H1 (cell line): Measurements from ENCODE around the gene MKLN1. TPM values are rescaled to one million over a fixed set of nuclear protein-coding genes. Genes with fewer than 3 reads are reported as not detected.

Experiments used
- KDM1A ChIP-seq: fragments of 200-600, 300-600 bp; sonication (generic); IDR thresholded peaks from 2 replicates; pipeline ENCODE4 v1.7.1; 2016; ENCODE audit warnings: mild to moderate bottlenecking, low read length, borderline replicate concordance
- PHF8 ChIP-seq: fragments of 200-600 bp; sonication (generic); conservative IDR thresholded peaks from 2 replicates; pipeline ENCODE4 v1.7.1; 2012; ENCODE audit warnings: low read depth, mild to moderate bottlenecking, inconsistent platforms, low read length, moderate library complexity
- SIRT6 ChIP-seq: IDR thresholded peaks from one replicate; pipeline ENCODE4 v1.7.1; 2012; ENCODE audit warnings: low read length, inconsistent platforms
- polyA plus RNA-seq, 7 experiments: library from polyadenylated mRNA; depleted of rRNA in 3 of 7; stranded (reverse) in 5 of 7; unstranded in 2 of 7; fragments of >200 nt in 5 of 7; fragments of 200-250 nt in 2 of 7; gene quantifications; 1 replicate in 5 of 7; 2 replicates in 1 of 7; 4 replicates in 1 of 7; pipeline versions ENCODE4 v1.2.1 to v1.2.3, GENCODE V29; 2011 to 2013; ENCODE audit warnings: missing spikeins in 2 of 7, mixed read lengths in 2 of 7
- total RNA-seq: library from RNA; stranded (reverse); fragmentation: NEBNext Ultra II Directional; extraction: Animal tissue kit (Norgen Biotek cat#: 25700); gene quantifications from 2 replicates; pipeline ENCODE4 v1.2.1, GENCODE V29; 2021
- TF ChIP-seq, protein P1 (sequence below): fragments of 300-600 bp; sonication (generic); IDR thresholded peaks from 2 replicates; pipeline ENCODE4 v1.7.1; 2012; ENCODE audit warnings: low read length, moderate library complexity, mild to moderate bottlenecking, inconsistent platforms; ENCODE audit not compliant: insufficient replicate concordance

MKLN1 gene
- total and polyA plus RNA-seq, 2 of the 8 experiments (the other 6 are each of a cell fraction or from before 2014, with no cell fraction given): 22.3 to 50.9 TPM

DNA sequence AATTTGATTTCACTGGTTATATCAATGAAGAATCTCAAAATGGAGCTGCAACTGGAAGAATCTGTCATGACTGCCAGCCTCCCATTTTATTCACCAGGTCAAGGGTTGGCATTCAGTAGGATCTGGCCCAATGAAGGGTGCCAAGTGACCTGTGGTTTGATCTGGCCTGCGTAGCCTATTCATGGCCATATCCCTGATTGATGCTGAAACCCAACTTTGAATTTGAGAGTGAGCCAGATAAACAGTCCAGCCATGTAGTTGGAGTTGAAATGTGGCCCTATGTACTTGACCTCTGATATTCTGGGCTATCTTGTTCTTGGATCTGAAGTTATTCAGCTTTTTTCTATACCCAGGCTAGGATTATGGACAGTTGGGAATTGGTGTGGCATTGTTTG lies 1.5 kb downstream of the MKLN1 start (continued):
- TF ChIP-seq, protein P1, sequence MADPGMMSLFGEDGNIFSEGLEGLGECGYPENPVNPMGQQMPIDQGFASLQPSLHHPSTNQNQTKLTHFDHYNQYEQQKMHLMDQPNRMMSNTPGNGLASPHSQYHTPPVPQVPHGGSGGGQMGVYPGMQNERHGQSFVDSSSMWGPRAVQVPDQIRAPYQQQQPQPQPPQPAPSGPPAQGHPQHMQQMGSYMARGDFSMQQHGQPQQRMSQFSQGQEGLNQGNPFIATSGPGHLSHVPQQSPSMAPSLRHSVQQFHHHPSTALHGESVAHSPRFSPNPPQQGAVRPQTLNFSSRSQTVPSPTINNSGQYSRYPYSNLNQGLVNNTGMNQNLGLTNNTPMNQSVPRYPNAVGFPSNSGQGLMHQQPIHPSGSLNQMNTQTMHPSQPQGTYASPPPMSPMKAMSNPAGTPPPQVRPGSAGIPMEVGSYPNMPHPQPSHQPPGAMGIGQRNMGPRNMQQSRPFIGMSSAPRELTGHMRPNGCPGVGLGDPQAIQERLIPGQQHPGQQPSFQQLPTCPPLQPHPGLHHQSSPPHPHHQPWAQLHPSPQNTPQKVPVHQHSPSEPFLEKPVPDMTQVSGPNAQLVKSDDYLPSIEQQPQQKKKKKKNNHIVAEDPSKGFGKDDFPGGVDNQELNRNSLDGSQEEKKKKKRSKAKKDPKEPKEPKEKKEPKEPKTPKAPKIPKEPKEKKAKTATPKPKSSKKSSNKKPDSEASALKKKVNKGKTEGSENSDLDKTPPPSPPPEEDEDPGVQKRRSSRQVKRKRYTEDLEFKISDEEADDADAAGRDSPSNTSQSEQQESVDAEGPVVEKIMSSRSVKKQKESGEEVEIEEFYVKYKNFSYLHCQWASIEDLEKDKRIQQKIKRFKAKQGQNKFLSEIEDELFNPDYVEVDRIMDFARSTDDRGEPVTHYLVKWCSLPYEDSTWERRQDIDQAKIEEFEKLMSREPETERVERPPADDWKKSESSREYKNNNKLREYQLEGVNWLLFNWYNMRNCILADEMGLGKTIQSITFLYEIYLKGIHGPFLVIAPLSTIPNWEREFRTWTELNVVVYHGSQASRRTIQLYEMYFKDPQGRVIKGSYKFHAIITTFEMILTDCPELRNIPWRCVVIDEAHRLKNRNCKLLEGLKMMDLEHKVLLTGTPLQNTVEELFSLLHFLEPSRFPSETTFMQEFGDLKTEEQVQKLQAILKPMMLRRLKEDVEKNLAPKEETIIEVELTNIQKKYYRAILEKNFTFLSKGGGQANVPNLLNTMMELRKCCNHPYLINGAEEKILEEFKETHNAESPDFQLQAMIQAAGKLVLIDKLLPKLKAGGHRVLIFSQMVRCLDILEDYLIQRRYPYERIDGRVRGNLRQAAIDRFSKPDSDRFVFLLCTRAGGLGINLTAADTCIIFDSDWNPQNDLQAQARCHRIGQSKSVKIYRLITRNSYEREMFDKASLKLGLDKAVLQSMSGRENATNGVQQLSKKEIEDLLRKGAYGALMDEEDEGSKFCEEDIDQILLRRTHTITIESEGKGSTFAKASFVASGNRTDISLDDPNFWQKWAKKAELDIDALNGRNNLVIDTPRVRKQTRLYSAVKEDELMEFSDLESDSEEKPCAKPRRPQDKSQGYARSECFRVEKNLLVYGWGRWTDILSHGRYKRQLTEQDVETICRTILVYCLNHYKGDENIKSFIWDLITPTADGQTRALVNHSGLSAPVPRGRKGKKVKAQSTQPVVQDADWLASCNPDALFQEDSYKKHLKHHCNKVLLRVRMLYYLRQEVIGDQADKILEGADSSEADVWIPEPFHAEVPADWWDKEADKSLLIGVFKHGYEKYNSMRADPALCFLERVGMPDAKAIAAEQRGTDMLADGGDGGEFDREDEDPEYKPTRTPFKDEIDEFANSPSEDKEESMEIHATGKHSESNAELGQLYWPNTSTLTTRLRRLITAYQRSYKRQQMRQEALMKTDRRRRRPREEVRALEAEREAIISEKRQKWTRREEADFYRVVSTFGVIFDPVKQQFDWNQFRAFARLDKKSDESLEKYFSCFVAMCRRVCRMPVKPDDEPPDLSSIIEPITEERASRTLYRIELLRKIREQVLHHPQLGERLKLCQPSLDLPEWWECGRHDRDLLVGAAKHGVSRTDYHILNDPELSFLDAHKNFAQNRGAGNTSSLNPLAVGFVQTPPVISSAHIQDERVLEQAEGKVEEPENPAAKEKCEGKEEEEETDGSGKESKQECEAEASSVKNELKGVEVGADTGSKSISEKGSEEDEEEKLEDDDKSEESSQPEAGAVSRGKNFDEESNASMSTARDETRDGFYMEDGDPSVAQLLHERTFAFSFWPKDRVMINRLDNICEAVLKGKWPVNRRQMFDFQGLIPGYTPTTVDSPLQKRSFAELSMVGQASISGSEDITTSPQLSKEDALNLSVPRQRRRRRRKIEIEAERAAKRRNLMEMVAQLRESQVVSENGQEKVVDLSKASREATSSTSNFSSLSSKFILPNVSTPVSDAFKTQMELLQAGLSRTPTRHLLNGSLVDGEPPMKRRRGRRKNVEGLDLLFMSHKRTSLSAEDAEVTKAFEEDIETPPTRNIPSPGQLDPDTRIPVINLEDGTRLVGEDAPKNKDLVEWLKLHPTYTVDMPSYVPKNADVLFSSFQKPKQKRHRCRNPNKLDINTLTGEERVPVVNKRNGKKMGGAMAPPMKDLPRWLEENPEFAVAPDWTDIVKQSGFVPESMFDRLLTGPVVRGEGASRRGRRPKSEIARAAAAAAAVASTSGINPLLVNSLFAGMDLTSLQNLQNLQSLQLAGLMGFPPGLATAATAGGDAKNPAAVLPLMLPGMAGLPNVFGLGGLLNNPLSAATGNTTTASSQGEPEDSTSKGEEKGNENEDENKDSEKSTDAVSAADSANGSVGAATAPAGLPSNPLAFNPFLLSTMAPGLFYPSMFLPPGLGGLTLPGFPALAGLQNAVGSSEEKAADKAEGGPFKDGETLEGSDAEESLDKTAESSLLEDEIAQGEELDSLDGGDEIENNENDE: no peak
- no peak for TF ChIP-seq PHF8
- no peak for TF ChIP-seq SIRT6
- no peak for TF ChIP-seq KDM1A
